NCI-H1048 (cell line): ENCODE results near the gene CORO1C.
"Not testable (repeated sequence)": the region's sequence is repeated elsewhere in the genome, so short reads cannot be mapped to it uniquely, and the experiment has no call there.

ENCODE experiments used
- DNase-seq: peaks from one replicate; lab custom pipeline; 2025; lab: John Stamatoyannopoulos, UW

The CORO1C gene

DNA sequence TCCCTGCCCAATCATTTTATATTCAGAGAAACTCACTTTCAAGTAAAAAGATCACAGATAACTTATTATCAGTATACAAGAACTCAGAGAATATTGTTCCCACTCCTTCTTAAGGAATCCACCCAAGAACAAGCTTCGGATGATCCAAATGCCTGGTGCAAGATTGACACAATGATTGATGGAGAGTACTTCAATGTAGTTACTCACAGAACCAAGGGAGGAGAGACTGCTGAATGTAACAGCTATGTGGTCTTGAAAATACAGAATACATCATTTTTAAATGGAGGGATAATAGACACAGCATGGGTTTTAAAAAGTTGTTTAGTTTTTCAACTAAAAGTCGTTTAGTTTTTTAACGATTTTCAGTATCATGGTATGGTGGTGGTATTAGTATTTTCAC, 59.3 kb downstream of the CORO1C start:
- DNase-seq = no peak

DNA sequence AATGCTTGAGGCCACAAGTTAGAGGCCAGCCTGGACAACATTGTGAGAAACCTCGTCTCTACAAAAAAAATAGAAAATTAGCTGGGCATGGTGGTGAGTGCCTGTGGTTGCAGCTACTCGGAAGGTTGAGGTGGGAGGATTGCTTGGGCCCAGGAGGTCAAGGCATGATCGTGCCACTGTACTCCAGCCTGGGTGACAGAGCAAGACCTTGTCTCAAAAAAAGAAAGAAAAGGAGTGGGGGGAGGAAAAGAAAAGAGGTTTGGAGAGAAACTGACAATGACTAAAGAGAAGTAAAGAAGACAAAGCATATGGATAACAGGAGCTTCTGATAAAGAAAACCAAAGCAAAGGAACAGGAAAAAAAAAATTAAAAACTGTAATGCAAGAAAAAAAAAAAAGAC, 60.2 kb downstream of the CORO1C start:
- DNase-seq = no peak

DNA sequence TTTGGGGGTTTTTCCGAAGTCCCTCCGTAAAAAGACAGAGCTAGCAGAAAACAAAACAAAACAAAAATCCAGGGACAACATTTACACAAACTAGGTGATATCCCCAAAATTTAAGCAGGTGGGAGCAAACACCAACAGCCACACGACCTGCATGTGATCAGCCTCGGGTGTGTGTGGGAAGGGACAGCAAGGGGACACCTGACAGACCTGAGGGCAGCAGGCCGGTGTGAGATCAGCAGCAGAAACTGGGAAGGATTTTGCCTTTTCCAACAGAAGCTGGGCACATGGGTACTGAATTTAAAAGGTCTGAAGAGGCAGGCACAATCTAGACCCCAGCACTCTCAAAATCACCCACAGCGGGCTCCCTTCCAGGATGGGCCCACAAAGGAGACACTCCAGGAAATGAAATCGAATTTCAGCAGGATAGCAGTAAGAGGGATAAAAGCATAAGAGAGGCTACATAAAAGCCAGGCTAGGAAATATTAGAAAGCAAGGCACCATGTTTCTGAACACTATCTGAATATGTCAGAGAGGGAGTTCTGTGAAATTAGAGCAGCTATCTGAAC, 61.2 kb downstream of the CORO1C start:
- no peak for DNase-seq

DNA sequence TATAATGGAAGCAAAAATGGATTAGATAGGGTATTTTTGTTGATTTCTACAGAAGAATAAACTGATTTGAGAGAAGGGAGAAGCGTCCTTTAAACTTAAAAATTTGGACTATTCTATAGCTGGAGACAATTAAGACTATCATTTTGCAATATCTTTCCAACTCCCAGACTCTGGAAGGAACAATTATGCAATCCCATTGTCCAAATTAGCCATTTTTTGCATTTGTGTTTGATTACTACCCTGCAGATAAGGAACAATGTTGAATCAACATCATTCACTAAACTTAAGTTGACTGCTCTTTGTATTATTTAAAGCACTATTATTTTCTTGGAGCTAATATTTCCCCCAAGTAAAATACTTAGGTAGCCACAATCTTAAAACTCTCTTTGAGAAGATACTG, 62.8 kb downstream of the CORO1C start:
- no peak for DNase-seq

DNA sequence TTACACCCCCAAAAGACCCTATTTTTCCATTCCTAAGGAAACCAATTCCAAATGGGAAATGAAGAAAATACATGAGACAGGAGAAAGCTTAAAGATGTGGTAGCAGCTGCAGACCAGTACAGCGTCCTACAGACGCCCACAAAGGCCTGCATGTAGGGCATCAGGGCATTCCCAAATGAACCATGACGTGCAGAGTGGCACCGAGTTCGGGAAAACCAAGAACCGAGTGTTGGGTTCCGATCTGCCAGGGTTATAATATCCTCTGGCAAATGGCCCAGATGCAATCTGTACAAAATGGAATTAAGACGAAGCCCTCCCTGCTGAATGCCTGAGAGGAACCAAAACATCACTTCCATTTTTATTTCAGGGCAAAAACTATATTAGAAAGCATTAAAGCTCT, 63.3 kb downstream of the CORO1C start:
- DNase-seq = no peak

DNA sequence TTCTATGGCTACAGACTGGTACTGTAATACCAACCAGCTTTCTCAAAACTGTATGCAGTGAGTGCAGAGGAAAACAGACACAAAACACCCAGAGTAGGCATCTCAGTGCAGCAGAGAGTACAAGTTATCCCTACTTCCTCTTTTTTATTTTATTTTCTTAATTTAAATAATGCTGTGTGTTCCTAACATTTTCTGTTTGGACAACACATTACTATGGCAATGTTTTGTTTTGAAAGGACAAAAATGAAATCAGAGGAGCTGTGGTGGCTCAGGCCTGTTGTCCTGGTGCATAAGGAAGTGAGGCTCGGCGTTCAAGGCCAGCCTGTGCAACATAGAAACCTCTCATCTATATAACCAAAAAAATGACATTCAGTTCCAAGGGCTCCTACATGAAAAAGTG, 64.0 kb downstream of the CORO1C start:
- no peak for DNase-seq

DNA sequence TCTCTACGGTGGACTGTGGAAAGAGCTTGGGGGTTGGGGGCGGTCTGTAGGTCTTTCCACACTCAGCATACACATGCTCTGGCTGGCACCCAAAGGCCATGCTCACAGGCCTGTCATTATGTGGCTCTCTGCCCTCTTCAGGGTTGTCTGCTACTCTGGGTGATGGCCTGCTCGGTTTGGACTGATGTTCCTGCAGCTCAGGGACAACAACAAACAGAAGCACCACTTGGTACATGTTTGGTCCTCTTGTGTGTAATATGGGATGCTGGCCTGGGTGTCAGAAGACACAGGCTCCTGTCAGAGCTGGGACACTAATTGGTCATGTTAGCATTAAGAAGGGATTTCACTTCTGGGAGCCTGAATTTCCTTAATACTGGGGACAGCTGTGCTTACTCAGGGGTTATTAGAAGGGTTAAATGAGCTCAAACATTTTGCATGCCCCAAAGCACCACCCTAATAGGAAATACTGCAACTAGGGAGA, 64.9 kb downstream of the CORO1C start:
- no peak for DNase-seq

DNA sequence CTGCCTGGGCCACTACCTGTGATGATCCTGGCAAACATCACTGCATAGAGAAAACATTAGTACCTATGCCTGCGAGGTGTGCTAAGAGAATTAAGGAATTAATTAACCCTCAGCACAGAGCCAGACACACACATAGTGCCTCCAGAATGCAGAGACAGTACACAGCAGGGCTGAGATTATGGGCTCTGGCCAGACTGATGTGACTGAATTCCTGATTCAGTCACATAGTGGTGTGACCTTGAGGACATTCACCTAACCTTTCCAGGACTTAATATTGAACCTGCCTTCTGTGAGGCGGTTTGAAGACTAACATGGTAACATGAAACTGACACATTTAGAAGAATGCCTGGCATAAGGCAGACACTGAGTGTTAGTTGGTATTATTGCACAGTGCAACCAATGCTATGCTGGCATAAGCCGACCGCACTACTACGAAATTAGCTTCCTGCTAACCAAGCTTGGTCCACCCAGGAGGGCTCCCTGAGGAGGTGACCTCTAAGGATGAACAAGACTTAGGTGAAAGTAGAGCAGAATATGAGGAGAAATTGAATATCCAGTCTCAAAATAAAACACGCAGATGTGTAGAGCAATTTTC, 65.6 kb downstream of the CORO1C start:
- no peak for DNase-seq

DNA sequence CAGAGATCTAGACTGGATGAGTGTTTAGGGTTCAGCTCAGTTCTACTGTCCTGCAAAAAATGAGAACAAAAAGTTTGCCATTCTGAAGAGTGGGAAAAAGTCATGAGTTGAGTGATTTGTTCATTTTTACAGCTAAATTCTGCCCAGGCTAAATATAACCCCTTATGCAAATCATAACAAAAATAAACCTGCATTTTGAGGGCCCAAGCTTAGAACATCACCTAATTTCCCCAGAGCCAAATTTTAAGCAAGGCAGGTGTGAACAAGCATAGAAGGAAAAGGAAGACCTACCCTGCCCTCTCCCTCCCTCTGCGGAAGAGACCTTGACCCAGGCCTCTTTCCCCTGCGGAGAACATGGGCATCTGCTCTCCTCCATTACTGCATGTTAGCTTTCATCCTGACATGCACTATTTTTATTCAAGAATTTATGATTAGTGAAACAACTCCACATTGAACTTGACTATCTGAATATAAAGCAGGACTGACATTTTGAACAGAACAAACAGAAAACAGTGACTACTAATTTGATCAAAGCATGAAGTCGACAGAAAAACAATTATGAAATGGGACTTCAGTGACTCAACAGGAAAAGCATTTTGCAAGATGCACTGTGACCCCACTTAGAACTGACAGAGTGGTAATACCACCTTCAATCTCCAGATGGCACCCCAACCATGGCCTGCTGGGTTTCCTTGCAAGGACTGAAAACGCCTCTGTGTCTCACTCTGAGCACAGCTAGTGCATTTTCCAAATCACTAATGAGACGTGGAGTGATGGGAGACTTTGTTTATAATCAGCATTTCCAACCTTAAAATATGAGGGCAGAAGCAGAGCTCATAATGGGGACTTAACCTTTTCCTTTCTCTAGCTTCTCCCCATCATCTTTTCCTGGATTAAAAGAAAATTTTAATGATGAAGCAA, 66.7 kb downstream of the CORO1C start:
- DNase-seq = peak; percentile 35

DNA sequence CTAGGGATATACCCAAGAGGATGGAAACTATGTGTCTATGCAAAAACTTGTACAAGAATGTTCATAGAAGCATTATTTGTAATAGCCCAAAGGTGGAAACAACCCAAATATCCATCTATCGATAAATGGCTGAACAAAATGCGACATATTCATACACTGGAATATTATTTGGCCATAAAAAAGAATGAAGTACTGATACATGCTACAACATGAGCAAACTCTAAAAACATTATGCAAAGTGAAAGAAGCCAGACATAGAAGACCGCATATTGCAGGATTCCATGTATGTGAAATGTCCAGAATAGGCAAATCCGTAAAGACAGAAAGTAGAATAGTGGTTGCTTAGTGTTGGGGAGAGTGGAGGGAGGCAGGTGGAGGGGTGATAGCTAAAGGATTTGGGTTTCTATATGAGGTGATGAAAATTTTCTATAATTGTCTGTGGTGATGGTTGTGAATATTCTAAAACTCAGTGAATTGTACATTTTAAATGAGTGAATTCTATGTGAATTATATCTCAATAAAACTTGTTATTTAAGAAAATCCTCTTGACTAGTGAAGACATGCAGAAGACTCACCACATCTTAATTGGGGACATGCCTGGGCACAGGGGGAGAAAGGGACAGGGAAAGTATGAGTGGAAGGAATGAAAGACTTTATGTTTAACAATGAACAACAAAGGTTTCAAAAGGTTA, 67.8 kb downstream of the CORO1C start:
- no peak for DNase-seq

DNA sequence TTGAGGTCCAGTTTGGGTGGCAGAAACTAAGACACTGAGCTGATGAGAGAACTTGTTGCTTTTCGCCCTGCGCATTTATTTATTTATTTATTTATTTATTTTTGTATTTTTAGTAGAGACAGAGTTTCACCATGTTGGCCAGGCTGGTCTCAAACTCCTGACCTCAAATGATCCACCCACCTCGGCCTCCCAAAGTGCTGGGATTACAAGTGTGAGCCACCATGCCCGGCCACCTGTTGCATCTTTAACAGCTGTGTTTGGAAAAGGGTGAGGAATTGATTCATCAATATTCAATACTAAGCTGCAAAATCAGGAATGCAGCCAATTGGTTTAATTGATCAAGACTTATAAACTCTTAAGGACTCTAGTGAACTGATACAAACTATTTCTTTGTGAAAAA, 73.2 kb downstream of the CORO1C start:
- not testable (repeated sequence) for DNase-seq

DNA sequence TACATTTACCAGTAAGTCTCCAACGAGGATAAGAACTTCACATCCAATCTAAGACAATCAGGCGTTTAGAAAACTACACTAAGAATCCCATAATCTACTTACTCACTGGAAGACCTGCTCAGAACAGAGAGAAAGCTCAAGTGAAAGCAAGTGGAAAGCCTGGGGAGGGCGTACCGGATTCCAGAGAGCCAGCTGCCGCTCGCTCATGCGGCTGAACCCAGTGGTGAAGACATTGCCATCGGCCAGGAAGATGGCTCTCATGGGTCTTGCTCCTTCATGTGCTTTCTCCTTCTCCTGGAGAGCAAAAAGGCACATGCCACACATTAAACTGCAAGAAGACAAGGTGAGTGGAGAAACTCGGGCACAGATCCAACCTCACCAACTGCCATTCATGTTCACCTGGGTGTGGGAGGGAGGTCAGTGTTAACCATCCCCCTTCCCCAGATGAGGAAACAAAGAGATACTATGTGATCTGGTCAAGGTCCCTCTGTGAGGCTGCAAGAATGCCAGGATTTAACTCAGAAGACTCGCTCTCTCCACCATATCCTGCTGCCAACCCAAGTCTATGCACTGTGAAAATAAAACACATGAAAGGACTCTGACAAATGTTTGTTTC, 74.1 kb downstream of the CORO1C start:
- DNase-seq = no peak

DNA sequence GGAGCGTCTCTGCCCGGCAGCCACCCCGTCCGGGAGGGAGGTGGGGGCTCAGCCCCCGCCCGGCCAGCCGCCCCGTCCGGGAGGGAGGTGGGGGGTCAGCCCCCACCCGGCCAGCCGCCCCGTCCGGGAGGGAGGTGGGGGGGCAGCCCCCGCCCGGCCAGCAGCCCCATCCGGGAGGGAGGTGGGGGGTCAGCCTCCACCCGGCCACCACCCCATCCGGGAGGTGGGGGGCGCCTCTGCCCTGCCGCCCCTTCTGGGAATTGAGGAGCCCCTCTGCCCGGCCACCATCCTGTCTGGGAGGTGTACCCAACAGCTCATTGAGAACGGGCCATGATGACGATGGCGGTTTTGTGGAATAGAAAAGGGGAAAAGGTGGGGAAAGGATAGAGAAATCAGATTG, 75.1 kb downstream of the CORO1C start:
- not testable (repeated sequence) for DNase-seq

DNA sequence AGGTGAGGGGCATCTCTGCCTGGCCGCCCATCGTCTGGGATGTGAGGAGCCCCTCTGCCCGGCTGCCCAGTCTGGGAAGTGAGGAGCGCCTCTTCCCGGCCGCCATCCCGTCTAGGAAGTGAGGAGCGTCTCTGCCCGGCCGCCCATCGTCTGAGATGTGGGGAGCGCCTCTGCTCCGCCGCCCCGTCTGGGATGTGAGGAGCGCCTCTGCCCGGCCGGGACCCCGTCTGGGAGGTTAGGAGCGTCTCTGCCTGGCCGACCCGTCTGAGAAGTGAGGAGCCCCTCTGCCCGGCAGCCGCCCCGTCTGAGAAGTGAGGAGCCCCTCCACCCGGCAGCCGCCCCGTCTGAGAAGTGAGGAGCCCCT, 75.5 kb downstream of the CORO1C start:
- not testable (repeated sequence) for DNase-seq

DNA sequence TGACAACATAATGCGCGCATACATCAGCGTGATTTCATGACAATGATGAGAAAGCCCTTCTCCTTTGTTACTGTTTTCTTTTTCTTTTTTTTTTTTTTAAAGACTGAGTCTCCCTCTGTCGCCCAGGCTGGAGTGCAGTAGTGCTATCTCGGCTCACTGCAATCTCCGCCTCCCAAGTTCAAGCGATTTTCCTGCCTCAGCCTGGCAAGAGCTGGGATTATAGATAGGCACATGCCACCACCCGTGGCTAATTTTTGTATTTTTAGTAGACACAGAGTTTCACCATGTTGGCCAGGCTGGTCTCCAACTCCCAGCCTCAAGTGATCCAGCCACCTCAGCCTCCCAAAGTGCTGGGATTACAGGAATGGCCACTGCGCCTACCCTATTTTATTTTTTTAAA, 76.7 kb downstream of the CORO1C start:
- DNase-seq = not testable (repeated sequence)

DNA sequence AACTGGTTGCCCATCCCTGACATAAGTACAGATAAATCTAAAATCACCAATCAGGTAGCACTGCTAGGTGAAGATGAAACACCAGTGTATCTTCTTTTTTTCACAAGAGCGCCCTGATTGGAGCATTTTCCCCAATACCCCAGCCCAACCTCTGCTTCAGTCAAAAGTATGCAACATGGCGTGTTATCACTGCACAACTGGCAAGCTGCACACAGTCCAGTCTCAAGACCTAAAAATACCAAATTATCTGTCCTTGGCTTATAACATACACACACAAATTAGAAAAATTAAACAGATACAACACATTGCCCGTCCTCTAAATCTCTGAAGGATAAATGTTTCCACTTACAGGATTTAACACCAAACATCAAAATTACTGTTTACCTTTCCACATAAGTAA, 77.4 kb downstream of the CORO1C start:
- no peak for DNase-seq

DNA sequence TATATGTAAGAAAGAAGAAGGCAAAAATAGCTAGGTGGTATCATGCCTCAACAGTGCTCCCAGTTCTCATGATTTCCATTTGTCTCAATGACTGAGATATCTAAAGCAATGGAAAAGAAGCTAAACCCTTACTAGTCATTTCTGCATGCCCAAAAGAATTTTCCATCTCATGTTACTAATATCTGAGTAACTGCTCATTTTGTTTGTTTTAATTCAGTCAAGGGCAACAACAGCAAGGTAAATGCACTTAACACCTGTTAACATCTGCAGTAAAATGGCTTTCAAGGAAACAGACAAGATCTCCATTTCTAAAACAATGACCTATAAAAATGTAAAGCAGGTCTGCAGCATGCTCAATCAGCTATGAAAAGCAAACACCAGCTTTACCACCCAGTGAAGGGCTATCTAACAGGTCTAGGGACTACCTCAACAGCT, 78.2 kb downstream of the CORO1C start:
- no peak for DNase-seq

DNA sequence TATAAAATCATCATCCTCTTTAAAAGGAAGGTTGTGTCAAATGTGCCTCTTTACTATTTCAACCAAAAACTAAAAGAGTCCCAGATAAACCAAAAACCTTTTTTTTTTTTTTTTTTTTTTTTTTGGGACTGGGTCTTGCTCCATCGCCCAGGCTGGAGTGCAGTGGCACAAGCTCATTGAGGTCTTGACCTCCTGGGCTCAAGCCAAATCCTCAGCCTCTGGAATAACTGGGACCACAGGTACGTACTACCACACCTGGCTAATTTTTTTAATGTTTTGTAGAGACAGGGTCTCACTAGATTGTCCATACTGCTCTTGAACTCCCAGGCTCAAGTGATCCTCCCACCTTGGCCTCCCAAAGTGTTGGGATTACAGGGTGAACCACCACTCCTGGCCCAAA, 81.2 kb downstream of the CORO1C start:
- no peak for DNase-seq

DNA sequence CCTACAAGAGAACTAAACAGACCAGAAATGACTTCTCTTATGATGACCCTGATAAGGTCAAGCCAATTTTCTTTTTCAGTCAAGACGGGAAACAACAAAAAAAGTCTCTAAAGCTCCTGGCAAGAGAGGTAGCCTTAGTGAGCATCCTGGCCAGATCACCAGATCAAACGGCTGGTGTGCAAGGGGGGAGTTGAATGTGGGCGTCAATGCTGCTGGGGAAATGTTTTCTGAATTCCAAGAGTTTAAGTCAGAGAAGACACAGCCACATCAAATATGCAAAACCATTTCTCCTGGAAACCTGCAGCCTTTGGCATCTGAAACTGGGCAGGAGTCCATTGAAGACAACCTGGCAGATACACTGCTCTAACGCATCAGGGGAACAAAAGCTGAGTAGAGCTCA, 81.6 kb downstream of the CORO1C start:
- no peak for DNase-seq

DNA sequence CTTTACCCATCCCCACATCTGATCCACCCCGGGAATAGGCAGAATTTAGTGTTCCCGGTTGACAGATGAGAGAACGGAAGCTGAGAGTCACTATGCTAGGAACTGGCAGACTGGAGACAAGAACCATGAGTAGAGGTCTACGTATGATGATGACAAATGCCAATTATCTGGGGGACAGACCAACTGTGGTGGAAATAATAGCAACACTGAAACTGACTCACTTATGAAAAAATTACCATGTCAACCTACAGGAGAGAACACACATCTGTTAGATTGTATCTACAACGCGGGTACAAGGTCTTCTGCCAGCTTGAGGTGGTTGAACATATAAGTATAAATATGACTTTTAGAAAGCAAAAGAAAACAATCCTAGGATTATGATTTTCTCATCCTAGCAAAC, 82.2 kb downstream of the CORO1C start:
- DNase-seq = no peak

DNA sequence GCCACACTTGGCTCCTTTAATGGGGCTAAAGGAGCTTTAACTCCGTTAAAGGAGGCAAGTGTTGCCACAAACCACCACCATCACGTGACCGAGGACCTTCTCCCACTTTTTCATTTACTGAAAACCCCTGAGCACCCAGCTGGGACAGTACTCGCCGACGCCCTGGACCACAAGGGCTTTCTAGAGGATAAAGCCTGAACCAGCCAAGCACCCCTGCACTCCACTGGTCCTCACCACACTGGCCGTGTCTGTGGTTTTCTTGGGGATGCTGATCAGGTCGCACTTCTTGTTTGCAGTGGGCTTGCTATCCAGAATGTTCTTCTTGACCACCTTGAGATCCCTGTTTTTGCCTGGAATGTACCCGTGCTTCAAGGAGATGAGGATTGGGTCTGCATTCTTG, 82.9 kb downstream of the CORO1C start:
- DNase-seq = no peak
